ENCODE measurements around the gene FGF1.

The FGF1 gene

GRCh38 chr5:142685418-142686209 lies at the start of gene FGF1:
Gene FGF1, minus strand, starts transcription at chr5:142686090. Its CDS starts 71,963 bp downstream, at chr5:142614127.
- FAIRE-seq, result no peak

GRCh38 chr5:142727735-142728047 lies 41.8 kb upstream of the FGF1 start:
- no peak for FAIRE-seq
- DNase-seq (ENCODE audit: insufficient read length, low spot score), result no peak

More at GRCh38 chr5:142685418-142686209, at the start of gene FGF1:
- DNase-seq (ENCODE audit: insufficient read length, low spot score), result no peak

GRCh38 chr5:142726188-142726731 lies 40.4 kb upstream of the FGF1 start:
- DNase-seq (ENCODE audit: insufficient read length, low spot score) (no peak), FAIRE-seq (no peak)

GRCh38 chr5:142725231-142726187 lies 39.6 kb upstream of the FGF1 start:
- FAIRE-seq, result no peak
- no peak for DNase-seq (ENCODE audit: insufficient read length, low spot score)

- DNase-seq (ENCODE audit: insufficient read length, low spot score) (no peak), FAIRE-seq (no peak)
These were observed 38.9 kb upstream of the FGF1 start for GRCh38 chr5:142724821-142725220.

GRCh38 chr5:142722896-142723295 lies 37.0 kb upstream of the FGF1 start:
- FAIRE-seq (no peak), DNase-seq (ENCODE audit: insufficient read length, low spot score) (no peak)

- FAIRE-seq (no peak), DNase-seq (ENCODE audit: insufficient read length, low spot score) (no peak)
These were observed 36.3 kb upstream of the FGF1 start for GRCh38 chr5:142722146-142722545.

GRCh38 chr5:142720641-142721271 lies 34.9 kb upstream of the FGF1 start:
- FAIRE-seq (no peak), DNase-seq (ENCODE audit: insufficient read length, low spot score) (no peak)

- DNase-seq (ENCODE audit: insufficient read length, low spot score) (no peak), FAIRE-seq (no peak)
These were observed 34.0 kb upstream of the FGF1 start for GRCh38 chr5:142719836-142720370.

- no peak for FAIRE-seq
- no peak for DNase-seq (ENCODE audit: insufficient read length, low spot score)
These were observed 31.8 kb upstream of the FGF1 start for GRCh38 chr5:142717582-142718215.

- FAIRE-seq (peak; percentile 49), DNase-seq (ENCODE audit: insufficient read length, low spot score) (no peak)
These were observed 31.1 kb upstream of the FGF1 start for GRCh38 chr5:142716963-142717362.

GRCh38 chr5:142715291-142715690 lies 29.4 kb upstream of the FGF1 start:
- FAIRE-seq, result no peak

GRCh38 chr5:142713121-142713706 lies 27.3 kb upstream of the FGF1 start:
- peak; percentile 88 for FAIRE-seq
- peak; percentile 73 for DNase-seq (ENCODE audit: insufficient read length, low spot score)

More at GRCh38 chr5:142715291-142715690, 29.4 kb upstream of the FGF1 start:
- DNase-seq (ENCODE audit: insufficient read length, low spot score), result no peak

GRCh38 chr5:142703153-142703552 lies 17.3 kb upstream of the FGF1 start:
- no peak for DNase-seq (ENCODE audit: insufficient read length, low spot score)
- no peak for FAIRE-seq

GRCh38 chr5:142701673-142702311 lies 15.9 kb upstream of the FGF1 start:
- FAIRE-seq, result no peak
- DNase-seq (ENCODE audit: insufficient read length, low spot score), result no peak

- FAIRE-seq (no peak), DNase-seq (ENCODE audit: insufficient read length, low spot score) (no peak)
These were observed 14.7 kb upstream of the FGF1 start for GRCh38 chr5:142700566-142700965.

- DNase-seq (ENCODE audit: insufficient read length, low spot score), result peak; percentile 54
- peak; percentile 72 for FAIRE-seq
These were observed 13.4 kb upstream of the FGF1 start for GRCh38 chr5:142699184-142699720.

- DNase-seq (ENCODE audit: insufficient read length, low spot score) (no peak), FAIRE-seq (no peak)
These were observed 12.7 kb upstream of the FGF1 start for GRCh38 chr5:142698447-142699183.

All from GM19239 (cell line).